Activated CD4-positive, alpha-beta T cell treated with anti-CD3 and anti-CD28 coated beads, Interleukin-2, amount 50 U/mL, for 4 hours (primary cell): ENCODE results near the gene PDPK1.
"Not testable (repeated sequence)": the region's sequence is repeated elsewhere in the genome, so short reads cannot be mapped to it uniquely, and the experiment has no call there.

Experiments used
- DNase-seq, 2 experiments: peaks; one replicate each; pipeline ENCODE4 v3.0.0-alpha.2; 2020

Gene PDPK1

DNA sequence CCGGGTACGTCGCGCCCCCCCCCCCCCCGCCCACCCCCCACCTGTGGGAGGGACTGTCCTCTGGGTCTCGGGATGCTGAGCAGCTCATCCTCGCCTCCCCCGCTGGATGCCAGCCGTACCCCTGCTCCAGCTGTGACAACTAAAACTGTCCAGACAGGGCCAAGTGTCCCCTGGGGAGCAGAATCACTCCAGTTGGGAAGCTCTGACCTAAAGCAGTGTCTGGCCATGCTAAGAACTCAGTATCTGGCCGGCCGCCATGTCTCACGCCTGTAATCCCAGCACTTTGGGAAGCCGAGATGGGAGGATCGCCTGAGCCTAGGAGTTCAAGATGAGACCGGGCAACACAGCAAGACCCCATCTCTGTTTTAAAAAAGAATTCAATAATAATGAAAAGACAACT lies 83.0 kb downstream of the PDPK1 start:
- not testable (repeated sequence) for DNase-seq

DNA sequence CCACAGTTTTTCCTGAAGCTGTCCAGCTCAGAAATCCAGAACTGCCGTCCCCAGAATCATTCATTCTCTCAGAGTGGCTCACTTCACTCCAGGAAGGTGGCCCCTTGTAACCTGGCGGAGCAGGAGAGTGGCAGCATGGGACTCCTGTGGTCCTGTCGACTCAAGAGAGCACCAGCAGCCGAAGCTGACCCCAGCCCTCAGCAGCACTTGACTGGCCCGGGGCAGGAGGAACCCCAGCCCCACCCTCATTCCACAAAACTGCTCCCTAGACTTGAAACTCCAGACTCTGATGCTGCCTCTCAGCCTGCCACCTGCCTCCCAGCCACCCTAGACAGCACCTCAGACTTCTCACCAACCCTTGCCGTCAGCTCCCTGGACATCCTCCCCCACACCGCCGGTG lies 83.6 kb downstream of the PDPK1 start:
- DNase-seq: not testable (repeated sequence)

DNA sequence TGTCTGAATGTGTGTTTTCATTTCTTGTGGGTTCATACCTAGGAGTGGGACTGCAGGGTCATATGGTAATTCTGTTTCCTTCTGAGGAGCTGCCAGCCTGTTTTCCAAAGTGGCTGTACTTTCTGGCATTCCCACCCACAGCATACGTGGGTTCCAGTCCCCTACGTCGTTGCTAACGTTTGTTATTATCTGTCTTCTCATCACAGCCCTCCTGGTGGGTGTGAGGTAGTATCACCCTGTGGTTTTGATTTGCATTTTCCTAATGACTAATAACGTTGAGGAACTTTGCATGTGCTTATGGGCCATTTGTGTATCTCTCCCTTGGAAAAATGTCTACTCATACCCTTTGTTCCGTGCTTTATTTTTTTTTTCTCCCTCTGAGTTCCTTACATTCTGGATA lies 89.3 kb downstream of the PDPK1 start:
- DNase-seq: not testable (repeated sequence)

DNA sequence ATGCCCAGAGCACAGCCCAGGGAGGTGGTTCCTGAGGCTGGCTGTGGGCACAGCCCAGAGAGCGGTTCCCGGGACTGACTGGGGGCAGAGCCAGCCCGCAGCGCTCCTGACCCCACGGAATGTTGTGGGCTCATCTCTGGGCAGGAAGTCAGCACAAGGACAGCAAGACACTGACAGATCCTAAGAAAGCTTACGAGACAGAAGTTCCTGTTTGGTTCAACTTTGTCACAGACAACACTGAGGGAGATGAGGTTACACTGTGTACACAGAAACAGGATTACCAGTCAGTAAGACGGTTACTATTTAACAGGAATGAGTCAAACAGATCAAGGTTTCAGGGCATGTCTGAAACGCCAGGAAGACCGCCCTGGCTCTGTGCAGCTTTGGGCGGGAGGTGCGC lies 93.4 kb downstream of the PDPK1 start:
- not testable (repeated sequence) for DNase-seq

DNA sequence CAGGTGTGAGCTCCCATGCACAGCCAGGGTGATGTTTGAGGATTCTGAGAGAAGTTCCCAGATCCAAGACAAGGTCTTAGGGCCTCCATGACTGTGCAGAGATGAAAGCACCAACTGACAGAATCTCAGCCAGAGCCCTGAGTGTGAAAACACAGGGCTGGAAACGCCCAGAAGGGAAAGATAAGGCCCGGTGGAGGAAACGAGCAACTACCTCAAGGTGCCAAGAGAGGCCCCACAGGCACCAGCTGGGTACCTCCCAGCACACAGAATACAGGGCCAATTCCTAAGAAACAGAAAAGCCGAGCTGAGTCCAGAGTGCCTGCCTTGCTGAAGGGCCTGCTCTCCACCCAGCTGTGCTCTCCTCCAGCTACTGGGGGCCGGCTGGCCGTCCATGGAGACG lies 94.5 kb downstream of the PDPK1 start:
- not testable (repeated sequence) for DNase-seq

DNA sequence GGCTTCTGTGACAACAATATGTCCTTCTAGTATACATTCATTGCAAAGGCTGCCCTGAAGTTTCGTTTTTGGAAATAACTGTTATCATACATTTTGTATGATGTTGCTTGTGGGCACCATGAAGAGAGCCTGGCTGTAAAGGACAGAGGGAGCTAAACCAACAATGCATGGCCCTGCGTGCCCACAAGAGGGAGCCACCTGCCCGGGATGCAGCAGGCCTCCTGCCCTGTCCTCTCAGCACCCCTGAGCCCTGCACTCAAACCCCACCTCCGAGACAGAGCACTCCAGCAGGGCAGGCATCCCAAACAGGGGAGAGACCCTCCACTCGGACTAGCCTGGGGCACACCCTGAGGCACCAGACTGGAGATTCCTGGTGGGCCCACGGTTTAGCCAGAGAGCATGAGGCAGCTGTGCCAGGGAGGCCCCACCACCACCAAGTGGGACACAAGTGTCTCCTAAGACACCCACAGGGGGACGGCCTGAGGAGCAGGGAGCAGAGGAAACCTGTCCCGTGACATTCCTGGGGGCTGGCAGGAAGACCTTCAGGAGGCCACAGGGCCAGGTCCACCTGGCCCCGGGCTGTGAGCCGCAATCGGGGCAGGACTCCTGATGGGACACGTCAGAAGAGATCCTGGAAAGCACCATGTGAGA lies 101.4 kb downstream of the PDPK1 start:
- DNase-seq: peak; percentile 57 to 59

DNA sequence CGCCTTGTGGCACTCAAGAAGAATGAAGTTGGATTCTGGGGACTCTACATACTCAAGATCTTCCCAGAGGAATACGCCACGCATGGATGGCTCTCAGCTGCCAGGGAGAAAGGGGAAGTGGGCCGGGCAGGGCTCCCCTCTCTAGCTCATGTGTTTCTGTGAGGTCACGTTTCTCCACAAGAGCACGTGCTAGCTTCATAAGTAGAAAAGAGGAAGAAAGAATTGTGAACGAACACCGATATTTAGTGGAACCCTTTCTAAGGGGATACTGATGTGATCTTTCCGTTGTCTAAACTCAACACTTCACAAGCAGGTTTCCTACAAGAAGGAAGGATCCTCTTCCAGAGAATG lies 101.9 kb downstream of the PDPK1 start:
- not testable (repeated sequence) for DNase-seq

DNA sequence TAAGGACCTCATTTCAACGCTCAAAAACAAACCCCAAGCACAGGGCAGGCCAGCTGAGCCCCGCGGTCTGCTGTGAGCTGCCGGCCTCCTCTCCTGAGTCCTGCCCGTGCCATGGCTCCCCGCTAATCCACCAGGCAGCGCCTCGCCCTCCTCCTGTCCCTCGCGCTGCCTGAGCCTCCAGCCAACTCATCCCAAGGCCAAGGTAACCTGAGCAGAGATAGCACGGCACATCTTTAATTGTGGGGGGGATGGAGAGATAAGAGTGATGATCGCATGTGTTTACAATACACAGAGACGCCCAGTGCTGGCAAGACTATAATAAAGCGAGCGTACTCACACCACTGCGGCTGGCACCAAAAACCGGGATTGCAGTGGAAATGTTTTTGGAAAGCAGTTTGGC lies 104.7 kb downstream of the PDPK1 start:
- not testable (repeated sequence) for DNase-seq

DNA sequence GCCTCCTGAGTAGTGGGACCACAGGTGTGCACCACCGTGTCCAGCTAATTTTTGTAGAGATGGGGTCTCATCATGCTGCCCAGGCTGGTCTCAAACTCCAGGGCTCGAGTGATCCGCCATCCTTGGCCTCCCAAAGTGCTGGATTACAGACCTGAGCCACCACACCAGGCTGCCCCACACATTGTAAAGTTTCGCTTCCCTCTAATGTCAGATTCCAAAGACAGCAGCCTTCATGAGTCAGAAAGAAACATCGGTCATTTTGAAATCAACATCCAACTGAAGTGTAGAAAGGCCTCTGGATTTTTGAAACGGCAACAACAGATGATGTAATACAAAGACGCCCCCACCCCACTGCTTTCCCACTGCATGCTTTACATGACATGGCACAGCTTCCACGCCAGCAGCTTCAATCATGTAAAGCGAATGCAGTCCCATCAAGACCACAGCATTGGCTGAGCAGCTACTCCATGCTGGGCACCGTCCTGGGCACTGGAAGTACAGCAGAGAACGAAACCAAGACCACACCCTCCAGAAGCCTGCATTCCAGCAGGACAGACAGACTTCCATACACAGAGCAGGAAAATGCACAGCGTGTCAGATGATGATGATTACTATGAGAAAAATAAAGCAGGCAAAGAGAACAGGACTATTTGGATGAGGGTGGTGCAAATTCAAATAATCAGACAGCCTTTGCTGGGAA lies 107.1 kb downstream of the PDPK1 start:
- not testable (repeated sequence) for DNase-seq

DNA sequence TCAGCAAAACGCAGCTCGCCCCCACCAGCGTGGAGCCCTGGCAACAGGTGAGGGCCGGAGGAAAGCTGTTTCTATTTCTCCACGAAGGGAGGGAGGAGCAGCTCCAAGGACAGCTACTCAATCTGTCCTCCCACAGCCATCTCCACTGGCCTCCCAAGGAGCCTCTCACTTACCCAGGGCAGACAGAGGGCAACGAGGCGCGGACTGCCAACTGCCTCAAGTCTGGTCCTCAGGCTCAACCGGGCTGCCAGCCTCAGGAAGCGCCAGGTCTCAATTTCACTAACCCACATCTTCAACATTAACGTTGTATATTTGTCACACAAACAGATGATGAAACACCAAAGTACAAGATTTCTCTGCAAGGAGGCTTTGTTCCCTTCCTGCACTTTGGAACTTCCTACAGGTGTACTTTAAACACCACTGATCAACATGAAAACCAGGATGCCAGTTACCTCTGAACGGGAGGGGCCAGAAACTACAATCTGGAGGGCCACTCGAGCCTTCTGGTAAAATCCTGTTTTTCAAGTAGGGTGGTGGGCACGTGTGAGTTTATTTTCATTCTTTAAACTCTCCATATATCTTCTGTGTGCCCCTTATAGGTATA lies 113.5 kb downstream of the PDPK1 start:
- not testable (repeated sequence) for DNase-seq
